Mesothelial cell of epicardium (in vitro differentiated cells): Measurements from ENCODE around the gene DNMT3L. TPM values are rescaled to one million over a fixed set of nuclear protein-coding genes. Genes with fewer than 3 reads are reported as not detected.
"Not testable (repeated sequence)": the region's sequence is repeated elsewhere in the genome, so short reads cannot be mapped to it uniquely, and the experiment has no call there.

ENCODE experiments used
- DNase-seq, 2 experiments: peaks; one replicate each; pipeline ENCODE4 v3.0.0; 2021; ENCODE audit warnings: low spot score in 2 of 2; ENCODE audit not compliant: unreplicated experiment in 2 of 2
- H3K27ac Mint-ChIP-seq: 2 replicates; pipeline ENCODE4 v1.8.0; 2021; ENCODE audit warnings: mixed read lengths
- H3K27me3 Mint-ChIP-seq: 2 replicates; pipeline ENCODE4 v1.8.0; 2021; ENCODE audit warnings: low read depth, mixed read lengths
- H3K36me3 Mint-ChIP-seq: 2 replicates; pipeline ENCODE4 v1.8.0; 2021; ENCODE audit warnings: mixed read lengths
- H3K4me1 Mint-ChIP-seq: 2 replicates; pipeline ENCODE4 v1.8.0; 2021; ENCODE audit warnings: mixed read lengths
- H3K4me3 Mint-ChIP-seq: 2 replicates; pipeline ENCODE4 v1.8.0; 2021; ENCODE audit warnings: mild to moderate bottlenecking, moderate library complexity, mixed read lengths
- H3K9me3 Mint-ChIP-seq: 2 replicates; pipeline ENCODE4 v1.8.0; 2021; ENCODE audit warnings: mixed read lengths
- total RNA-seq: library from RNA; stranded (reverse); gene quantifications from 3 replicates; pipeline ENCODE4 v1.2.1, GENCODE V29; 2021
- TF ChIP-seq, protein P1 (sequence below): fragments of 200-600 bp; sonication (generic); IDR thresholded peaks from one replicate; pipeline ENCODE4 v1.5.0; 2021; ENCODE audit warnings: antibody characterized with exemption; ENCODE audit not compliant: unreplicated experiment

Gene DNMT3L
- total RNA-seq, 1 donor from 2014 or later, result not detected

DNA sequence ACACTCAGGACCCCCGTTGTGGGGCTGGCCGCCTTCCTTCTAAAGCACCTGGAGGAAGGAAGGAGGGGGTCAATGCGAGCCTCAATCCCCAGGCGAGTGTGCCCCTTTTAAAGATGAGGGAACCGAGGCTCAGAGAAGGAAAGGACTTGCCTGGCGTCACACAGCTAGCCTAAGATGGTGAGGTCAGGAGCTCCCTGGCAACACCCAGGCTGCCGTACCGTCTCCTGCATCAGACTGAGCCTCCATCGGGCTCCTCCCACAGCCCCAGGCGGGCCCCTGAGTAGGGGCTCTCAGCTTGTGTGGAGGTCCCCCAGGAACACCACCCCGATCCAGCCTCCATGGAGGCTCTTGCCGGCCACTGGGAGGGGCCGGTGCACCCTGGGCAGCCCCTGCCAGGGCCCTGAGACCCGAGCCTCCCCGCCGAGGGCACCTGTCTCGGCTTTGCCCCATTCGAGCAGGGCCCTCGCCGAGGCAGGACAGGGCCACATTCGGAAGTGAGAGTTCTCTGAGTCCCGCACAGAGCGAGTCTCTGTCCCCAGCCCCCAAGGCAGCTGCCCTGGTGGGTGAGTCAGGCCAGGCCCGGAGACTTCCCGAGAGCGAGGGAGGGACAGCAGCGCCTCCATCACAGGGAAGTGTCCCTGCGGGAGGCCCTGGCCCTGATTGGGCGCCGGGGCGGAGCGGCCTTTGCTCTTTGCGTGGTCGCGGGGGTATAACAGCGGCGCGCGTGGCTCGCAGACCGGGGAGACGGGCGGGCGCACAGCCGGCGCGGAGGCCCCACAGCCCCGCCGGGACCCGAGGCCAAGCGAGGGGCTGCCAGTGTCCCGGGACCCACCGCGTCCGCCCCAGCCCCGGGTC, 23.7 kb upstream of the DNMT3L start, which contains the start of gene AIRE:
Gene AIRE (plus strand): TSS at position 739 of the 855 bp plus-strand sequence. CDS start 131 bp downstream, outside the sequence.
- H3K36me3 Mint-ChIP-seq, result no peaks in the 10 kb centered on the region
- H3K4me3 Mint-ChIP-seq, result no peak within 1 kb of the TSS
- H3K27me3 Mint-ChIP-seq, result peaks cover 16% of the 10 kb centered on the region
- H3K4me1 Mint-ChIP-seq, result peaks cover 15% of the 10 kb centered on the region
- no peak within 1 kb of the TSS for H3K27ac Mint-ChIP-seq
- no peak for DNase-seq
- no peaks in the 10 kb centered on the region for H3K9me3 Mint-ChIP-seq
- TF ChIP-seq, protein P1, sequence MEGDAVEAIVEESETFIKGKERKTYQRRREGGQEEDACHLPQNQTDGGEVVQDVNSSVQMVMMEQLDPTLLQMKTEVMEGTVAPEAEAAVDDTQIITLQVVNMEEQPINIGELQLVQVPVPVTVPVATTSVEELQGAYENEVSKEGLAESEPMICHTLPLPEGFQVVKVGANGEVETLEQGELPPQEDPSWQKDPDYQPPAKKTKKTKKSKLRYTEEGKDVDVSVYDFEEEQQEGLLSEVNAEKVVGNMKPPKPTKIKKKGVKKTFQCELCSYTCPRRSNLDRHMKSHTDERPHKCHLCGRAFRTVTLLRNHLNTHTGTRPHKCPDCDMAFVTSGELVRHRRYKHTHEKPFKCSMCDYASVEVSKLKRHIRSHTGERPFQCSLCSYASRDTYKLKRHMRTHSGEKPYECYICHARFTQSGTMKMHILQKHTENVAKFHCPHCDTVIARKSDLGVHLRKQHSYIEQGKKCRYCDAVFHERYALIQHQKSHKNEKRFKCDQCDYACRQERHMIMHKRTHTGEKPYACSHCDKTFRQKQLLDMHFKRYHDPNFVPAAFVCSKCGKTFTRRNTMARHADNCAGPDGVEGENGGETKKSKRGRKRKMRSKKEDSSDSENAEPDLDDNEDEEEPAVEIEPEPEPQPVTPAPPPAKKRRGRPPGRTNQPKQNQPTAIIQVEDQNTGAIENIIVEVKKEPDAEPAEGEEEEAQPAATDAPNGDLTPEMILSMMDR, result no peak

DNA sequence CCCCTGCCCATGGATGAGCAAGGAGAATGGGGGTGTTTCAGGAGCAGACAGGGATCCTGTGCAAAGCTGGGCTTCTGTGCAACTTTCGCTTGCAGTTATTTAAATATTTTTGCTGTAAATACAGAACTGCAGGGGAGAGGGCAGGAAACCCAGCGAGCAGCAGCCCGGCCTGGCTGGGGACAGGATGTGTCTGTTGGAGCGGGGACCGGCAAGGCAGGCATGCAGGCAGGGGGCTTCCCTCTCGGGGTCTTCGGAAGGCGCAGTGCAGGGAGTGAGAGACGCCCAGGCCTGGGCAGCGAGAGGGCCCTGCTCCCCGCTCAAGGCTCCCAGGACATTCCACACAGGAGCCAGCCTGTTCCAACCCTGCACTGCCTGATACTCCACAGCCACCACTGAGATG, 22.3 kb upstream of the DNMT3L start:
- TF ChIP-seq, protein P1, result no peak

DNA sequence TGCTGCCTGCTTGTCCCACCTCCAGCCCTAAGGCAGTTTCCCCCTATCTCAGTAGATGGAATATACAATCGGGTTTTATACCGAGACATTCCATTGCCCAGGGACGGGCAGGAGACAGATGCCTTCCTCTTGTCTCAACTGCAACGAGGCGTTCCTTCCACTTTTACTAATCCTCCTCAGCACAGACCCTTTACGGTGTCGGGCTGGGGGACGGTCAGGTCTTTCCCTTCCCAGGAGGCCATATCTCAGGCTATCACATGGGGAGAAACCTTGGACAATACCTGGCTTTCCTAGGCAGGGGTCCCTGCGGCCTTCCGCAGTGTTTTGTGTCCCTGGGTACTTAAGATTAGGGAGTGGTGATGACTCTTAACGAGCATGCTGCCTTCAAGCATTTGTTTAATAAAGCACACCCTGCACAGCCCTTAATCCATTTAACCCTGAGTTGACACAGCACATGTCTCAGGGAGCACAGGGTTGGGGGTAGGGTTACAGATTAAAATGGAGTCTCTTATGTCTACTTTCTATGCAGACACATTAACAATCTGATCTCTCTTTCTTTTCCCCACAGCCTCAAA, 21.6 kb upstream of the DNMT3L start:
- Mint-ChIP-seq H3K4me1 (peaks cover 15% of the 10 kb centered on the region), H3K27me3 (peaks cover 16% of the 10 kb centered on the region)
- H3K27ac Mint-ChIP-seq, H3K36me3 Mint-ChIP-seq, H3K9me3 Mint-ChIP-seq, H3K4me3 Mint-ChIP-seq, DNase-seq: not testable (repeated sequence)

More for the DNA sequence above, 22.3 kb upstream of the DNMT3L start:
- DNase-seq, result no peak
- Mint-ChIP-seq H3K36me3 (no peaks in the 10 kb centered on the region), H3K27me3 (peaks cover 16% of the 10 kb centered on the region), H3K27ac (no peak overlapping the region), H3K4me1 (peaks cover 15% of the 10 kb centered on the region), H3K4me3 (no peak overlapping the region), H3K9me3 (no peaks in the 10 kb centered on the region)

DNA sequence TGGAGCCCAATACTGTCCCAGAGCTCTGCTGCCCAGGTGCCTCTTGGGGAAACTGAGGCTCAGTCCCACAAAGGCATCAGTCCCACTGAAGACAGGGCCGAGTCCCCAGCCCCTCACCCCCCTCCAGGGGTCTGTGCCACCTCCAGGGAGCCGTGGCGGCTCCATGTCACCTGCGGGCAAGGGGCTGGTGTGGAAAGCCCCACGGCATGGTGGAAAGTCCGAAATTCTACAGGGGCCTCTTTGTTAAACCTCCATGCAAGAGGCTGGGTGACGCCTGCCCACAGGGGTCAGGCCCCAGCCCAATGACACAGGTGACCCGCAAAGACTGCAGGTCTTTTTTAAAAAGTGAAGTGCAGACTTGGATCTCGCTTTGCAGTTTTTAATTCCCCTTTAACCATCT, 20.7 kb upstream of the DNMT3L start:
- Mint-ChIP-seq H3K4me3 (no peak overlapping the region), H3K27me3 (peaks cover 12% of the 10 kb centered on the region), H3K36me3 (no peaks in the 10 kb centered on the region), H3K27ac (no peak overlapping the region), H3K9me3 (no peaks in the 10 kb centered on the region), H3K4me1 (peaks cover 15% of the 10 kb centered on the region)
- no peak for DNase-seq
- TF ChIP-seq, protein P1, result no peak

DNA sequence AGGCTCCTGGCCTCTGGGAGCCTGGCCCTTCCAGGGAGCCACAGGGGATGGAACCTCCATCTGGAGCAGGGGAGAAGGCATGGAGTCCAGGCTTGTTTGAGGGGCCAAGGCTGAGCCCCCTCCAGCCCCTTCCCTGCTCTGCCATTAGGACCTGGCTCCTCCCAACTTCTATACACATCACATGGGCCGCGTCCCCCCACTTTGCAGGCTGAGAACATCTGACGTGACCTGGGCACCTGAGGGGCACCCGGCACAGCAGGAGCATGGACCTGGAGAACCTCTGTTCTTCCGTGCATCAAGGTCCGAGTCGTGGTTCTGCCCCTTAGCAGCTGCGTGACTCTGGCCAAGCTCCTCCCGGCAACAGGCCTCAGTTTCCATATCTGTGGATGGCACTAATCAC, 20.1 kb upstream of the DNMT3L start:
- H3K4me1 Mint-ChIP-seq, result peaks cover 15% of the 10 kb centered on the region
- DNase-seq, result no peak
- H3K27me3 Mint-ChIP-seq, result peaks cover 11% of the 10 kb centered on the region
- H3K9me3 Mint-ChIP-seq, result no peaks in the 10 kb centered on the region
- TF ChIP-seq, protein P1, result no peak
- H3K36me3 Mint-ChIP-seq, result no peaks in the 10 kb centered on the region
- no peak overlapping the region for H3K27ac Mint-ChIP-seq
- no peak overlapping the region for H3K4me3 Mint-ChIP-seq
